Mammary epithelial cell (primary cell): ENCODE data around the gene DPF1.

Source experiments
- EZH2 ChIP-seq: IDR thresholded peaks from 2 replicates; pipeline ENCODE4 v1.6.1; 2012; ENCODE audit warnings: low read length, inconsistent platforms, borderline replicate concordance
- TF ChIP-seq, protein P1 (sequence below), 2 donors: IDR thresholded peaks in 1 of 2; conservative IDR thresholded peaks in 1 of 2; 2 replicates each; pipeline ENCODE4 v1.5.1; 2011 to 2012; ENCODE audit warnings: inconsistent platforms in 2 of 2, low read length in 2 of 2, mild to moderate bottlenecking in 2 of 2, control low read depth in 1 of 2, low read depth in 1 of 2; ENCODE audit not compliant: insufficient read depth in 1 of 2; ENCODE audit errors: extremely low read depth in 1 of 2

DNA sequence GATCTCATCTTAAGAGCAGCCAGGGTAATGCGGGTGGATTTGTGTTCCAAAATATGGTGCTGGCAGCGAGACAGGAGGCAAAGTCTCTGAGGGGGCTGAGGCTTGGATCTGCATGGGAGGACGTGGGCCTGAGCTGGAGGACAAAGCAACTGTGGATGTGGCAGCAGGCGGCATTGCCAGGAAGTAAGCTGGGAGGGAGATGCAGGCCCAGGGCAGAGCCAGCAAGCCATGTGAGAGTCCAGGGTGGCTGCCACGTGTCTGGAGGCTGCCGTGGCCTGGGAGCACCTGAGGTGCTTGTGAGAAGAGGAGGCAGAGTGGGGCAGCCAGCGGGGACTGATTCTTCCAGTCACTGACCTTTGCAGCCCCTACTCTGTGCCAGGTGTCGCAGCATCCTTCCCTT is 52.0 kb downstream of the DPF1 start:
- TF ChIP-seq, protein P1, sequence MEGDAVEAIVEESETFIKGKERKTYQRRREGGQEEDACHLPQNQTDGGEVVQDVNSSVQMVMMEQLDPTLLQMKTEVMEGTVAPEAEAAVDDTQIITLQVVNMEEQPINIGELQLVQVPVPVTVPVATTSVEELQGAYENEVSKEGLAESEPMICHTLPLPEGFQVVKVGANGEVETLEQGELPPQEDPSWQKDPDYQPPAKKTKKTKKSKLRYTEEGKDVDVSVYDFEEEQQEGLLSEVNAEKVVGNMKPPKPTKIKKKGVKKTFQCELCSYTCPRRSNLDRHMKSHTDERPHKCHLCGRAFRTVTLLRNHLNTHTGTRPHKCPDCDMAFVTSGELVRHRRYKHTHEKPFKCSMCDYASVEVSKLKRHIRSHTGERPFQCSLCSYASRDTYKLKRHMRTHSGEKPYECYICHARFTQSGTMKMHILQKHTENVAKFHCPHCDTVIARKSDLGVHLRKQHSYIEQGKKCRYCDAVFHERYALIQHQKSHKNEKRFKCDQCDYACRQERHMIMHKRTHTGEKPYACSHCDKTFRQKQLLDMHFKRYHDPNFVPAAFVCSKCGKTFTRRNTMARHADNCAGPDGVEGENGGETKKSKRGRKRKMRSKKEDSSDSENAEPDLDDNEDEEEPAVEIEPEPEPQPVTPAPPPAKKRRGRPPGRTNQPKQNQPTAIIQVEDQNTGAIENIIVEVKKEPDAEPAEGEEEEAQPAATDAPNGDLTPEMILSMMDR (conservative IDR thresholded peaks at IDR 0.05 in 1 of 2, IDR thresholded peaks at IDR 0.05 in 1 of 2; ENCODE audit: extremely low read depth in 1 of 2, insufficient read depth in 1 of 2, low read depth in 1 of 2, low read length in 2 of 2) = no peak
- no peak for TF ChIP-seq EZH2
